GM18858 (cell line): ENCODE data around the gene FLRT1.
A peak's percentile ranks its signal among the peaks of the same experiment; 100 is the strongest.

ENCODE experiments used
- ATAC-seq: cut with Tn5 transposase; IDR thresholded peaks from one replicate; pipeline ENCODE4 v1.9.1; 2021; ENCODE audit not compliant: unreplicated experiment

Gene FLRT1, protein sequence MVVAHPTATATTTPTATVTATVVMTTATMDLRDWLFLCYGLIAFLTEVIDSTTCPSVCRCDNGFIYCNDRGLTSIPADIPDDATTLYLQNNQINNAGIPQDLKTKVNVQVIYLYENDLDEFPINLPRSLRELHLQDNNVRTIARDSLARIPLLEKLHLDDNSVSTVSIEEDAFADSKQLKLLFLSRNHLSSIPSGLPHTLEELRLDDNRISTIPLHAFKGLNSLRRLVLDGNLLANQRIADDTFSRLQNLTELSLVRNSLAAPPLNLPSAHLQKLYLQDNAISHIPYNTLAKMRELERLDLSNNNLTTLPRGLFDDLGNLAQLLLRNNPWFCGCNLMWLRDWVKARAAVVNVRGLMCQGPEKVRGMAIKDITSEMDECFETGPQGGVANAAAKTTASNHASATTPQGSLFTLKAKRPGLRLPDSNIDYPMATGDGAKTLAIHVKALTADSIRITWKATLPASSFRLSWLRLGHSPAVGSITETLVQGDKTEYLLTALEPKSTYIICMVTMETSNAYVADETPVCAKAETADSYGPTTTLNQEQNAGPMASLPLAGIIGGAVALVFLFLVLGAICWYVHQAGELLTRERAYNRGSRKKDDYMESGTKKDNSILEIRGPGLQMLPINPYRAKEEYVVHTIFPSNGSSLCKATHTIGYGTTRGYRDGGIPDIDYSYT

DNA sequence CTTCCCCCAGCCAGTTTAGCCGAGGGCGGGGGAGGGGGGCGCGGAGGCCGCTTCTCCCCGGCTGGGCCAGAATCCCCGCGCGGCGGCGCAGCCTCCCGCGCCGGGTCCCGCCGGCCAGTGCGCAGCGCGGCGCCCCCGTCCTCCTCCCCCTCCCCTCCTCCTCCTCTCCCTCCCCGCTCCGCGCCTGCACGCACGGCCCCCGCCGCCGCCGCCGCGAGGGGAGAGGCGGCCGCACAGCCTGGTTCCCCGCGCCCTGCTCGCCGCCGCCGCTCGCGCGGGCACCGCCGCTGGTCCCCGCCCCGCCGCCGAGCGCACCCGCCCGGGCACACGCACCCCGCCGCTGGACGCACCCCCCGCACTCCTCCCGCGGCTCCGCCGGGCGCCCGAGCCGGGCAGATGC is at the start of gene FLRT1:
Gene FLRT1, plus strand, starts transcription at position 356 of the 400 bp plus-strand sequence. CDS start 80,337 bp downstream, outside the sequence.
- no peak for ATAC-seq

DNA sequence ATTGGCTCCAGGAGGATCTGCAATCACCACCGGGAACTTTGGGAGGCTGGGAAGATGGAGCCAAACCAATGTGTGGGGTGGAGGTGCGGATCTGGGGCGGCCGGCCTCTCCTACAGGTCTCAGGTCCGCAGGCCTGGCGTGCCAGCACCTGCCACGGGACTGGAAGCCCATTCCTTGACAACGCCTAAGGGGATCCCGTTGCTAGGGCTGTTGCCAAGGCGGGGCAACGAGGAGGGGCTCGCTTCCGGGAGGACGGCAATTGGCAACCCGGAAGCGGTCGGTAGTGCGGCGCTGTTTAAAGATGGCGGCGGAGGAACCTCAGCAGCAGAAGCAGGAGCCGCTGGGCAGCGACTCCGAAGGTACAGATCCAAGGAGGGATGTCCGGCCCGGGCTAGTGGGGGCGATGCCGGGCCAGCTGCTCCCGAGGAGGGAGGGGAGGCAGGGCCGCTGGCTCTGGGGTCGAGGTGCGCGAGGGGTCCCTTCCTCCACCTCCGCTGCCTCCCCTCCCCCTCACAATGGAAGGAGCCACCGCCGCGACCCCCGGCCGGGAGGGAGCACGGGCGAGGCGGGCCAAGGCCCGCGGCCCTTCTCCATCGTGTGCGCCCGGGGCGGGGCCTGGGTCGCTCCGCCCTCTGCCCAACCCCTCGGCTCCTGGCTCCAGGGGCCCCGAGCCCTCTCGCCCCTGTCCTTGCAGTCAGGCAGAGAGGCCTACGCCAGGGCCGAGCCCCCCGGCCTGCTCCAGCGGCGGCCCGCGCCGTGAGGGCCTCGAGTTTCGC is 49.4 kb upstream of the FLRT1 start, which contains the start of gene OTUB1:
Gene OTUB1, plus strand, starts transcription at position 283 of the 776 bp plus-strand sequence. Its CDS starts 19 bp downstream, at position 302.
- ATAC-seq = peak; percentile 75

DNA sequence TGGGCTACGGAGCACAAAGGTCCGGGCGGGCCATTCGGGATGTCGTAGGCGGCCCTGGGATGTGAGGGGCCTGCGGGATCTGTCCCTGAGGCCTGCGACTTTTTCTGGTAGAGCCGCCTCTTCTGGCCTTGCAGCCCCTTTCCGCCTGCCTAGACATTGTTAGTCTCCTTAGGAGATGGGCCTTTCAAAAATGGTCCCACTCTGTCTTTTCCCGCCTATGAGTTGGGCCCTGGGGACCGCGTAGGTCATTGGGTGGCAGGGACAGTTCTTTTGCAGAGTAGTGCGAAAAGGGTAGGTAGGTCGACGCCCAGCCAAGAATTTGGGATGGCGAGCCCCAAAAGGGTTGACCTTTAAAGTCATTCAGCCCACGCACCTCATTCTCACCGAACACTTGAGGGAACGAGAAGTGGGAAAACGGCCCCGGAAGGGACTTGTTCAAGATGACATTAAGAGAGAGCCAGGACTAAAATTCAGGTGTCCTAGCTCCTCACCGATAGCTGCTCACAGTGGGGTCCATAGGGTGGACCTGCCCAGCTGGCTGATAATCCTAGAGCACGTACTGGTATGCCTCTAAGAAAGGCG is 48.7 kb upstream of the FLRT1 start:
- no peak for ATAC-seq

DNA sequence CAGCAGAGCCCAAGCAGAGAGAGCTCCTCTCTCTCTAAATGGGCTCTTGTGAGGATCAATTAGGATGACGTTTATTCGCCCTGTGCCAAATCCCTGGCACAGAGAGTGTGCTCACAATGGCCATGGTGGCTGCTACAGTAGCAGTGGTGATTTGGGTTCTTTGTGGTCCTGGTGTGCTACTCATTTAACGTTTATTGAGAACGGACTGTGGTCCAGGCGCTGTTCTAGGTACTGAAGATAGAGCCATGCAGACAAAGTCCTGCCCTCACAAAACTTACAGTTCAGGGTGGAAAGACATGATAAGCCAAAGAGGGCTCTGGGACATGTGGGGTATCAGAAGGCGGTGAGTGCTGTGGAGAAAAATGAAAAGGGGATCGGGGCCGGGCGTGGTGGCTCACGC is 44.2 kb upstream of the FLRT1 start:
- ATAC-seq = no peak

DNA sequence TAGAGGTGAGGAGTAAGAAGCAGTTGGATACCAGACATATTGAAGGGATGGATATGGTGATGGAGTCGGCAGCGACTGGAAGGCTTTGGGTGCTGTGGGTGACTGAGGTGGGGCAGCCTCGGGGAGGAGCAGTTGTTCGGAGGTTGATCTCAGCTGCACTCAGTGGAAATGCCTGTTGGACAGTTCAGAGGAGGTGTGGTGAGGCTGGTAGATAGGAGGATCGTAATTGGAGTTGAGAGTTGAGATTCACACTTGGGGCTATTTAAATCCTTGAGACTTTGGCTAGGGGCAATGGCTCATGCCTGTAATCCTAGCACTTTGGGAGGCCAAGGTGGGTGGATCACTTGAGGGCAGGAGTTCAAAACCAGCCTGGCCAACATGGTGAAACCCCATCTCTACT is 42.6 kb upstream of the FLRT1 start:
- no peak for ATAC-seq

DNA sequence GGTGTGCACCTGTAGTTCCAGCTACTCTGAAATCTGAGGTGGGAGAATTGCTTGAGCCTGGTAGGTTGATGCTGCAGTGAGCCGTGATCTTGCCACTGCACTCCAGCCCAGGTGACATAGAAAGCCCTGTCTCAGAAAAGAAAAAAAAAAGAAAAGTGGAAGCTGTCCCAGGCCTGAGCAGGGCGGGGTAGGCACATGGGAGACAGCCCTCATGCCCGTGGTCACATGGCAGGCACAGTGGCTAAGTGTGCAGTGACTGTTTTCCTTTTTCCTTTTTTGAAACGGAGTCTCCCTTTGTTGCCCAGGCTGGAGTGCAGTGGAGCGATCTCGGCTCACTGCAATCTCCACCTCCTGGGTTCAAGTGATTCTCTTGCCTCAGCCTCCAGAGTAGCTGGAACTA is 41.7 kb upstream of the FLRT1 start:
- ATAC-seq = no peak

DNA sequence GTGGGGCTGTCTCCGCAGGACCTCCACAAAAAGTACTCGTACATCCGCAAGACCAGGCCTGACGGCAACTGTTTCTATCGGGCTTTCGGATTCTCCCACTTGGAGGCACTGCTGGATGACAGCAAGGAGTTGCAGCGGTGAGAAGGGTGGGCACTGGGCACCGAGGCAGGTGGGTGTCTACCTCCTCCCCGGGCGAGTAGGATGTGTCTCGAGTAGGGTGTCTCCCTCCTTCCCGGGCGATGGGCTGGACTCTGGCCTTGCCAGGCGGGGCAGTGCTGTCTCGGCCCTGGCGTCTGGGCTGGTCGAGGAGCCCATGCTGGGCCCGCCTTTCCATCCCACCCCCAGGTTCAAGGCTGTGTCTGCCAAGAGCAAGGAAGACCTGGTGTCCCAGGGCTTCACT is 39.2 kb upstream of the FLRT1 start:
- no peak for ATAC-seq

DNA sequence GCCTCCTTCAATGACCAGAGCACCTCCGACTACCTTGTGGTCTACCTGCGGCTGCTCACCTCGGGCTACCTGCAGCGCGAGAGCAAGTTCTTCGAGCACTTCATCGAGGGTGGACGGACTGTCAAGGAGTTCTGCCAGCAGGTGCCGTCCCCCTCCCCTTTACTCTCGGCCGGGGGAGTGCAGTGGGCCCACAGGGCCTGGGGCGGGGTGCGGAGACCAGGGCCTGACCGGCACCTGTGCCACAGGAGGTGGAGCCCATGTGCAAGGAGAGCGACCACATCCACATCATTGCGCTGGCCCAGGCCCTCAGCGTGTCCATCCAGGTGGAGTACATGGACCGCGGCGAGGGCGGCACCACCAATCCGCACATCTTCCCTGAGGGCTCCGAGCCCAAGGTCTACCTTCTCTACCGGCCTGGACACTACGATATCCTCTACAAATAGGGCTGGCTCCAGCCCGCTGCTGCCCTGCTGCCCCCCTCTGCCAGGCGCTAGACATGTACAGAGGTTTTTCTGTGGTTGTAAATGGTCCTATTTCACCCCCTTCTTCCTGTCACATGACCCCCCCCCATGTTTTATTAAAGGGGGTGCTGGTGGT is 38.5 kb upstream of the FLRT1 start:
- ATAC-seq = no peak

DNA sequence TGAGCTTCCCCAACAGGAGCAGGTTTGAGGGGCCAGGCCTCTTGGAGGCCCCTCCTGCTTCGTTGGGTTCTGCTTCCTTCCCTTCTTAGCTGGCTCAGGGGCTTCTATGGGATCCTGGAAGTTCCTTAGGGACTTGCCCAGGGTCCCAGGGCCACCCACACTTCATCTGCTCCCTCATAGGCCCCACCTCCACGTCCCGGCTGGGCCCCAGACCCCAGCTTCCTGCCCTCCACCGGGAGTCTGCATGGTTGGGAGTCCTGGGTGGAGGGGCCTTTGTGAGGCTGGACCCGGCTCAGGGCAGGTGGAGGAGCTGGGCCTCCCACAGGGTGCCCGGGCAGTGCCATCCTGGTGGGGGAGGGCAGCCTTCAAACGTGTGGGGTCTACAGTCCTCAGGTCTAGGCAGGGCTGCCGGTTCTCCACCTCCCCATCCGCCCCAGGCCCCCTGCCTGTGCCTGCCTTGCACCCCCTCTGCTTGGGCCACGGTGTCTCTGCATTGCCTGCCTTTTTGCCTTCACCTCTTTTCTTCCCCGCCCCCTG is 37.9 kb upstream of the FLRT1 start:
- no peak for ATAC-seq

DNA sequence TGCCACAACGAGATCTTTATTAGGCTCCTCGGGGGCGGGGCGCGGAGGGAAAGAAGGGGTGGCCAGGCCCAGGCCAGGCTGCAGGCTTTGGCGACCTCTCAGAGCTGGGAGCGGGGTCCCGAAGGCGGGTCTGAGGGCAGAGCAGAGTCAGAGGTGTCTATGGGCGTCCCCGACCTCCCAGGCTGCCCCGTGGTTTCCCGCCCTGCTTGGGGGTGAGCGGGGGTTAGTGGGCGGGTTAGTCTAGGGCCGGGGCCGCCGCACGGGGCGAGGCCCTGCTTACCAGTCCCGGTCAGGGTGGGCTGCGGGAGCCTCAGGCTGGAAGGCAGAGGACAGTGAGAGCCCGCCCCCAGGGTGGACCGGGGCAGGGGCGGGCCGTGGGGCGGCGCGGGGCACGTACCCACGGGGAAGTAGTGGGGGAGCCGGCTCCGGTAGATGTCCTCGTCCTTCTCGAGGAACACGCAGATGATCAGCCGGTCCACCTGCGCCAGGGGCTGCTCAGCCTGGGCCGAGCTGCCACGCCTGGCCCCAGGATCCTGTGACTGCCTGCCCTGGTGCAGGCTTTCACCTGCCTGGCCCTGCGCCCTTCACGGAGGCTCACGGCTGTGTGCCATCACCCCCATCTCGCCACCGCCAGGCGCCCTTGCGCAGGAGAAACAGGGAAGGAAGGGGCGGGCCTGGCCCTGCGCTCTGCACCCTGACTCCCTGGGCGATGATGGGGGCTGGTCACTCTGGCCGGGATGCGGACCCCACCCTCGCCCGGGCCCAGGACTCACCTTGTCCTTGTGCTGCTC is 37.0 kb upstream of the FLRT1 start:
- no peak for ATAC-seq

DNA sequence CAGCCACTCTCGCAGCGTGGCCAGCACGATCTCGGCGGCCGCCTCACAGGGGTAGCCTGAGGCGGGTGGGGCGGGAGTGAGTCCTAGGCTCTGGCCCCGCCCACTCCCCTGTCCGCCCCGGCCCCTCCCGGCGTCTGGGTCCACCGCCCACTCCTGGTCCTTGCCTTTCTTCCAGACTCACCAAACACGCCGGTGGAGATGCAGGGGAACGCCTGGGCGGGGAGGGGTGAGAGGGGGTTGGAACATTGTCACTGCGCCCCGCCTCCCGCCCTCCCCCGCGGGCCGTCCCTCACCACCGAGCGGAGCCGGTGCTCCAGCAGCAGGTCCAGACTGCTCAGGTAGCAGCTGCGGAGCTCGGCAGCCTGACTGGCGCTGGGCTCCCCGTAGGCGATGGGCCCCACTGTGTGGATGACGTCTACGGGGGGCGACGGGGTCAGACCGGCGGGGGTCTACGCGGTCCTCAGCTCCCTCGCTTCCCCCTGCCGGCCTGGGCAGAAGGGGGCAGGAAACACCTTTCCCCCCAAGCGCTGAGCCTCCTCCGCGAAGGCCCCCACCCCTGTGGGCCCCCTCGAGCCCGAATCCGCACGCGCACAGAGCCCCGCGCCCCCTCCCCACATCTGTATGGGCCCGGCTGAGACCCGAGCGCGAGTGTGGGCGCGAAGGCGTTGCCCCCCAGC is 36.2 kb upstream of the FLRT1 start:
- no peak for ATAC-seq

DNA sequence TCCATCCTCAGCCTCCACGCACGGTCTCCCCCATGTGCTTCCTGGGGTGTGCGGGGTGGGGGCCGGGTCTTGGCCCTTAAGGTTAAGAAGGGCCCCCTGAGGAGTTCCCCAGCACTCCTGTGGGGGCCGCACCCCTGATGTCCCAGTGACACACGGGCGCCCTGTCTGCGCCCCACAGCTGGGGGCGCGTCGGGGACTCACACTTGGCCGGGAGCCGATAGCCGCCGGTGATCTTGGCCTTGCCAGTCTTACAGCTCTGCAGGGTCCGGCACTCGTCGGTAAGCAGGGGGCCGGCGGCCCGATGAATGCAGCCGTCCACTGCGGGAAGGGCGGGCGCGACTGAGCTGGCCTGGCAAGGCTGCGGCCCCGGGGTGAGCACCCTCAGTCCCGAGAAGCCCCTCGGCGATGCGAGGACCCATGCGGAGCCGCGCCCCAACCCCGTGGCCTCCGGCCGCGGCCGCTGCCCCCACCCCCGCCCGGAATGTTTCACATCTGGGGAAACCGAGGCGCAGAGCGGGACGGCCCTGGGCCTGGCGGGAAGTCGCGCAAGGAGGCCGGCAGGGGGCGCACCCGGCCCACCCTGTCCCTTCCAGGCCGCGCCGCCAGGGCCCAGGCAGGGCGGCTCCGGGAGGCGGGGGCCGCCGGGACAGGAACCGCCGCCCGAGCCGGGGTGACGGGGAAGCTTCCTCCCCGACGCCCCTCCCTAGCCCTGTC is 35.5 kb upstream of the FLRT1 start:
- no peak for ATAC-seq

DNA sequence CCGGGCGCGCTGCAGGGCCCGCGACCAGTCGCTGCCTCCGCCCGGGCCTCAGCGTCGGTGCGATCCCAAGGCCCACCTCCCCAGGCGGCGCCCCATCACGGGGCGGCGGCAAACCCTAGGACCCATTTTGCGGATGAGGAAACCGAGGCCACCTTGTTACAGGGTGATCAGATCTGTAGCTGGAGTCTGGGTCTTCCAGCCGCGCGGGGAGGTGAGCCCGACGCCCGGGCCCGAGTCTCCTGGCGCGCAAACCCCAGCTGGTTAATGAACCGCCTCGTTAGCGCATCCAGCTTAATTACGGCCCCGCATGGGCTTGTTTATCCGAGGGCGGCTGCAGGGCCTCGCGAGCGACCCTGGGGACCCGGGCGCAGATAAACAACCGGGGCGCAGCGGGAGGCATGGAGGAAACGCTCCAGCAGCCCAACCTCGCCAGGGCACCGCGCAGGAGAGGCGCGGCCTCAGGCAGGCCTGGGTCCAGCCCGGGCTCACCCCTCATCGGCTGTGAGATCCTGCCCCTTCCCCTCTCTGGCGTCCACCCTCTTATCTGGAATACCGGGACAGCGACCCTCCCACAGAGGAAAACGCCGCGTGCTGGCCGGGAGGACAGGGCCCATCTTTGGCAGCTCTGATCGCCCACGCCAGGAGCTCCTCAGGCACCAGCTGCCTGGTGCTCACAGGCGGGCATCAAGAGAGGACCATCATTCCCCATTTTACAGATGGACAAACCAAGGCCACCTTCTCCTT is 34.8 kb upstream of the FLRT1 start:
- ATAC-seq = no peak

DNA sequence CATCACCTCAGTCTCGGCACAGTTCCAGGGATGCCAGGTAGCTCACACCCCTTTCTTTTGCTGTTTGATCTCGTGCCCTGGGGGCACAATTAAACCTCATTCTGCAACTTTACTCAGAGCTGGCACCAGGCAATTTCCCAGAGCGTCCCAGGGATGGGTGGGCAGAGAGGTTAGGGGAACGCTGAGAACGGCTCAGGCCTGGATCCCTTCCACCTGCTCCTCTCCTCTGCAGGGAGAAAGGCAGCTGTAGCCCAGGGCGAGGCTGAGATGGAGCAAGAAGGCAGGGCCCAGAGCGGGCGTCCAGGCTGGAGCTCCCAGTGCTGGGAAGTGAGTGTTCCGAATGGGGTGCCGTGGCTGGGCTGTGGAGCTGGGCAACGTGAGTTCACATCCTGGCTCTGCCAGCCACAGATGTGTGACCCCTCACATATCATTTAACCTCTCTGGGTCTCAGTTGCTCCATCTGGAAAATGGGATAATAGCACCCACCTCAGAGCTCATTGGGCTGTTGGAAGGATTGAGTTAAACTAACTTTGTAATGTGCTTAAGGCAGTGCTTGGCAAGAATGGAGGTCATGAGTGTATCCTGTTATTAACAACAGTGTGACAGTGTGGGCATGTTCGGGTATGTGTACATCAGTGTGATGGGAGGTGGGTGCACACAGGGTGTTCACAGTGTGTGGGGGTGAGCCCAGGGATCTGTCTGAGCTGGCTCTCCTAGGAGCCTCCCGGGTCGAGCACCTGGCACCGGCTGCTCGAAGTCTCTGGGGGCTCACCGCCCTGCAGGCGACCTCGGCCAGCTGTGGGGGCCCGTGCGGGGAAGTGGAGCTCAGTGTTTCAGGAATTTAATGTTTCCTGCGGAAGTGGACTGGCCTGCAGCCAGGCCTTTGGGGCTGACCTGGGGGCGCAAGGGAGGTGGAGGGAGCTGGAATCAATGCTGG is 34.0 kb upstream of the FLRT1 start:
- no peak for ATAC-seq

DNA sequence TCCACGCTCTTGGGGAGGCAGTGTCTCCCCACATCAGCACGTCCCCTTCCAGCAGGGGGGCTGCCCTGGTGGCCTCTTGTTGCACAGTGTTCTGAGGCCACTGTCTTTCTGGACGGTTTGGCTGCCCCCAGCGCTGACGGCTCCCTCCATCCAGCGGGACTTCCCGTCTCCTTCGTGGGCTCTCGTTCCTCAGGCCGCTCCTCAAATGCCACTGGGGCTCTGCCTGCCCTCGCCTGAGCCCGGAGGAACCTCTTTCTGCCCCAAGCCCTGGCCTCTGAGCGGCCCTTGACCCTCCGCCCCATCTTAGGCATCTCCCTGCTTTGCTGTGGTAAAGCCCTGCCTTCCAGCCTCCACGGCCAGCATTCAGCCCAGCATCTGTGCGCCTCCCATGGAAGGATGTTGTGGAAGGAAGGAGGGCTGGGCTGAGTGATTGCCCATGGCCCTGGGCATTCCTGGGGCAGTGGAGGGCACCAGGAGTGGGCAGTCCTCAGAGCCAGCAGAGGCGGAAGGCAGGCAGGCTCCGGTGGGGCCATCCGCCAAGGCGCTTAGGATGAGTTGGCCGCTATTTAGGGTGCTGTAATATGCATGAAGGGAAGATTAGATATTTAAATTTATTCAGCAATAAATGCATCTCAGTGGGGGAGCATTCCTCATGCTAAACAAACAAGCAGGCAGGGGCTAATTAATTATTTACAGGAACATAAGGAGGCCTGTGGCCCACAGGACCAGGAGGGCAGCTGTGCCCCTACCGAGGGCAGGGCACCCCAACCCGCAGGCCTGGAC is 31.7 kb upstream of the FLRT1 start:
- ATAC-seq = no peak

DNA sequence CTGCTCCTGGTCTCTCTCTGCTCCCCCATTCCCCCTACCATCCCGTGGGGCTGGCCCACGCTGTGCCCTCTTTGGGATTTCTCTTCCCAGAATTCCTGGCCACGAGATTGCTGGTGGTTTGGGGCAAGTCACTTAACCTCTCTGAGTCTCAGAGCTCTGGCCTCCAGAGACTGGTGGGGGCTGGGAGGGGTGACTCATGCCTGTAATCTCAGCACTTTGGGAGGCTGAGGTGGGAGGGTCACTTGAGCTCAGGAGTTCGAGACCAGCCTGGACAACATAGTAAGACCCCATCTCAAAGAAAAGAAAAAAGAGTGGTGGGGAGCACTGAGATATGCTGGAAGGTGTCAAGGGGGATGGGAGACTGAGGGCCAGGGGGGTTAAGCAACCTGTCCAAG is 31.1 kb upstream of the FLRT1 start:
- no peak for ATAC-seq
